Mesodermal cell (in vitro differentiated cells): Measurements from ENCODE around the gene ZNF830. TPM values are rescaled to one million over a fixed set of nuclear protein-coding genes. Genes with fewer than 3 reads are reported as not detected.
"Not testable (repeated sequence)": the region's sequence is repeated elsewhere in the genome, so short reads cannot be mapped to it uniquely, and the experiment has no call there.

Experiments used
- H3K27ac ChIP-seq: 2 replicates; pipeline ENCODE4 v1.7.0; 2013; ENCODE audit warnings: mild to moderate bottlenecking, low read depth, low read length, moderate library complexity; ENCODE audit not compliant: severe bottlenecking
- H3K36me3 ChIP-seq: 2 replicates; pipeline ENCODE4 v1.7.1; 2013; ENCODE audit warnings: mild to moderate bottlenecking, low read length, moderate library complexity; ENCODE audit not compliant: control insufficient read depth, insufficient read depth
- H3K4me1 ChIP-seq: one replicate; pipeline ENCODE4 v1.7.1; 2013; ENCODE audit warnings: mild to moderate bottlenecking, low read length; ENCODE audit not compliant: insufficient read depth, control insufficient read depth, poor library complexity, severe bottlenecking
- H3K4me3 ChIP-seq: 2 replicates; pipeline ENCODE4 v1.7.0; 2013; ENCODE audit warnings: low read length, control low read depth, mild to moderate bottlenecking; ENCODE audit not compliant: insufficient read depth, poor library complexity, severe bottlenecking; ENCODE audit errors: extremely low read depth
- H3K9me3 ChIP-seq: 2 replicates; pipeline ENCODE4 v1.7.1; 2013; ENCODE audit warnings: mild to moderate bottlenecking, low read length, moderate library complexity; ENCODE audit not compliant: control insufficient read depth
- WGBS, 2 experiments: methylation state at CpG; one replicate each; pipeline ENCODE4 v1.1.5; 2013; ENCODE audit warnings: missing lambda C conversion rate in 2 of 2; ENCODE audit not compliant: insufficient coverage in 2 of 2; 5-methylcytosine and 5-hydroxymethylcytosine counted together
- polyA plus RNA-seq, 2 experiments: library from polyadenylated mRNA; stranded (reverse); fragments of 50-300 nt; gene quantifications; one replicate each; pipeline ENCODE4 v1.2.3, GENCODE V29; 2013

The ZNF830 gene, protein sequence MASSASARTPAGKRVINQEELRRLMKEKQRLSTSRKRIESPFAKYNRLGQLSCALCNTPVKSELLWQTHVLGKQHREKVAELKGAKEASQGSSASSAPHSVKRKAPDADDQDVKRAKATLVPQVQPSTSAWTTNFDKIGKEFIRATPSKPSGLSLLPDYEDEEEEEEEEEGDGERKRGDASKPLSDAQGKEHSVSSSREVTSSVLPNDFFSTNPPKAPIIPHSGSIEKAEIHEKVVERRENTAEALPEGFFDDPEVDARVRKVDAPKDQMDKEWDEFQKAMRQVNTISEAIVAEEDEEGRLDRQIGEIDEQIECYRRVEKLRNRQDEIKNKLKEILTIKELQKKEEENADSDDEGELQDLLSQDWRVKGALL
- polyA plus RNA-seq (2013, experiment 1 of 2), result 9.5 TPM
- polyA plus RNA-seq (2013, experiment 2 of 2), result 9.6 TPM

DNA sequence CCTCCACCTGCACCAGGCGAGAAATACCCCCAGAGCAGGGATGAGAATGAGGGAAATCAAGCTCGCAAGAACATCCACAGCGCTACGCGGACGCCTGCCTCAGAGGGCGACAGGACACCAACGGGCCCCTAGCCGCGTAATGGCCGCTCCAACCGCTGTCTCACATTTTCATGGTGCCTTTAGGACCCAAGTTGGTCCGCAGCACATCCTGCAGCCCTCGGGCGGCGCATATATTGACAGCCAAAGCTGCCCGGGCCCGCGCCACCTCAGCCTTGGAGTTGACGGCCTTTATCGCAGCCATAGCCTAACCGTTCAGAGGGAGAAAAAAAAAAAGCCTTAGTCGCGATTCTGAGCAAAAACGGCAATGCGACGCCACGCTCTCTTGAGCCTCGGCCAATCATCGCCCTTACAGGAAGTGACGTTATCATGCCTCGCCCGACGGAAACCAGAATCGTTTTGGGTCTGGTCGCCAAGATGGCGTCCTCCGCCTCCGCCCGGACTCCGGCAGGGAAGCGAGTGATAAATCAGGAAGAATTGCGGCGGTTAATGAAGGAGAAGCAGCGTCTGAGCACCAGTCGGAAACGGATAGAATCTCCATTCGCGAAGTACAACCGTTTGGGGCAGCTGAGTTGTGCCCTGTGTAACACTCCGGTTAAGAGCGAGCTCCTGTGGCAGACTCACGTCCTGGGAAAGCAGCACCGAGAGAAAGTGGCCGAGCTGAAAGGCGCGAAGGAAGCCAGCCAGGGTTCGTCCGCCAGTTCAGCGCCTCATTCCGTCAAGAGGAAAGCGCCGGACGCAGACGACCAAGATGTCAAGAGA is at the start of gene ZNF830, which contains the start of gene CCT6B:
TSS of gene ZNF830 (plus strand) at position 448 of the 819 bp plus-strand sequence. CDS start at position 475, 27 bp downstream.
TSS of gene CCT6B (minus strand) at position 368 of the 819 bp plus-strand sequence. CDS start at position 301, 67 bp downstream.
- H3K27ac ChIP-seq, result peak within 1 kb of the TSS; percentile 95
- H3K4me1 ChIP-seq, result peaks cover 6% of the 10 kb centered on the region
- H3K9me3 ChIP-seq, result no peaks in the 10 kb centered on the region
- H3K4me3 ChIP-seq, result peak within 1 kb of the TSS; percentile 91
- 0% methylated on average over 57 to 59 of the region's 65 CpGs for WGBS, 2 experiments
- H3K36me3 ChIP-seq, result peaks cover 25% of the 10 kb centered on the region

DNA sequence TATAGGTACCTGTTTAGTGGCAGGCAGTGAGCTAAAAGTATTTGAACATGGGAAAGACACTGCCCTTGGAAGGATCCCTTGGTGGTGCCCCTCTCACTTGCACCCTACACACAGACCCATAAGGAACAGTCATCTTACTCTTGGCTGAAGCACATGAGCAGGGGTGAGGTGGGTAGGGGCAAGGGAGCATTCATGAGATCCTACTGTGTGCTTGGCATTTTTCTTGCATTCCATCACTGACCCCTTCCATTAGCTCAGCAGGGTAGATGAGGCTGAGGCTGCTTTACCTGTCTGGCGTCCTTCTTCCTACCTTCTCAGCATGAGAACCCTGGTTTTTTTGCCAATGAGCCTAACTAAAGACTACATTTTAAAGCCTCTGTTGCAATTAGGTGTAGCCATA is 48.3 kb upstream of the ZNF830 start:
- Histone ChIP-seq H3K9me3 (no peaks in the 10 kb centered on the region), H3K27ac (no peak overlapping the region), H3K4me1 (no peaks in the 10 kb centered on the region), H3K4me3 (no peak overlapping the region), H3K36me3 (no peaks in the 10 kb centered on the region)
- 60% methylated on average over 1 of the region's 1 CpG; no CpG with 5 or more reads in 1 of the 2 experiments for WGBS, 2 experiments

DNA sequence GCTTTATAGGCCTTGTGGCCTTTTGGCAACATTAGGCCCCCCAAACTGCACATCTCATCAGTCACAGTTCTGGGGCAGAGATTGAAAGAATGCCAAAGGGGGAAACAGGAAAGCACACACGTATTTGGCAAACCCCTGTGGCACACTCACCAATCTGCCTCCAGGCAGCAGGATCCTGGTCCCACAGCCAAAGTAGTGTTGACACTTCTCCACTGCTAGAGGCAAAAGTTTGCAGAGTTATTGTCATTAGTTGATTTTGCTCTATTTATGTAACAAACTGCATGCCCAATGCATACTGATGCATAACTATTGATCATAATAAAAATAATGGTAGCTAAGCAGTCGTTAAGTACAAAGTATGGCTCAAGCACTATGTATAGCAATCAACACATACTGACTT is 45.2 kb upstream of the ZNF830 start:
- H3K36me3 ChIP-seq, result no peaks in the 10 kb centered on the region
- H3K9me3 ChIP-seq, result no peaks in the 10 kb centered on the region
- H3K4me1 ChIP-seq, result no peaks in the 10 kb centered on the region
- no peak overlapping the region for H3K4me3 ChIP-seq
- H3K27ac ChIP-seq, result no peak overlapping the region
- no CpG with 5 or more reads among the region's 2 CpGs for WGBS, 2 experiments

DNA sequence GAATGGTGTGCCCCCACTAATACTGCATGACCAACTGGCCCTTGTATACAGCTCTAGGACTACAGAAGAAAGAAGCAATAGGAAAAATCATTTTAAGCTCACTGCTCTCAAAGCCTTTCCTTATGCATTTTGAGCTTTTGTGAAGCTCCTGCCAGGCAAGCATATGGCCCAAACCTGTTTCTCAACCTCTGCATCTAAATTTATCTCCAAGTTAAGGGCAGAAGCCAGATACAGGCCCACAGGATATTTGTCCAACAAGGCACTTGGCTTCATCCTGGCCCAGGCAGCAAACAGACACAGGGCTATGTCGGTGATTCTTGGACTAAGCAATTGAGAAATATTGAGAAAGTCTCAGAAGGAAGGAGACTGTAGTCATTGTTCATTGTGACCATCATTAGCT is 44.0 kb upstream of the ZNF830 start:
- Histone ChIP-seq H3K27ac (no peak overlapping the region), H3K4me1 (no peaks in the 10 kb centered on the region), H3K4me3 (no peak overlapping the region), H3K9me3 (no peaks in the 10 kb centered on the region), H3K36me3 (no peaks in the 10 kb centered on the region)
- 88 to 100% methylated on average over 1 of the region's 1 CpG for WGBS, 2 experiments

DNA sequence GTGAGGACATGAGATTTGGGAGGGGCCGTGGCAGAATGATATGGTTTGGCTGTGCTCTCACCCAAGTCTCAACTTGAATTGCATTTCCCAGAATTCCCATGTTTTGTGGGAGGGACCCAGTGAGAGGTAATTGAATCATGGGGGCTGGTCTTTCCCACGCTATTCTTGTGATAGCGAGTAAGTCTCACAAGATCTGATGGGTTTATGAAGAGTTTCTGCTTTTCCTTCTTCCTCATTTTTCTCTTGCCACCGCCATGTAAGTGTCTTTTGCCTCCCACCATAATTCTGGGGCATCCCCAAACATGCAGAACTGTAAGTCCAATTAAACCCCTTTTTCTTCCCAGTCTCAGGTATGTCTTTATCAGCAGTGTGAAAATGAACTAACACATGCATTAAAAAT is 40.7 kb upstream of the ZNF830 start:
- no peaks in the 10 kb centered on the region for H3K4me1 ChIP-seq
- H3K27ac ChIP-seq, result no peak overlapping the region
- no peak overlapping the region for H3K4me3 ChIP-seq
- H3K9me3 ChIP-seq, result no peaks in the 10 kb centered on the region
- 89 to 100% methylated on average over 1 to 3 of the region's 4 CpGs for WGBS, 2 experiments
- no peaks in the 10 kb centered on the region for H3K36me3 ChIP-seq

DNA sequence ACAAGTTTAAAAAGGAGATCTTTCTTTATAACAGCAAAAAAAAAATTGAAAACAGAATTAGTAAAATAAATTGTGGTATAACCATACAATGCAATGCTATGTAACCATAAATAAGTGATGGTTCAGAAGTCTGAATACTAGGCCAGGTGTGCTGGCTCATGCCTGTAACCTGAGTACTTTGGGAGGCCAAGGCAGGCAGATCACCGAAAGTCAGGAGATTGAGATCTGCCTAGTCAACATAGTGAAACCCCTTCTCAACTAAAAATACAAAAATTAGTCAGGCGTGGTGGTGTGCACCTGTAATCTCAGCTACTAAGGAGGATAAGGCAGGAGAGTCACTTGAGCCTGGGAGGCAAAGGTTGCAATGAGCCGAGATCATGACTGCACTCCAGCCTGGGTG is 34.7 kb upstream of the ZNF830 start:
- 100% methylated on average over 1 of the region's 3 CpGs; no CpG with 5 or more reads in 1 of the 2 experiments for WGBS, 2 experiments
- H3K36me3 ChIP-seq, result no peaks in the 10 kb centered on the region

DNA sequence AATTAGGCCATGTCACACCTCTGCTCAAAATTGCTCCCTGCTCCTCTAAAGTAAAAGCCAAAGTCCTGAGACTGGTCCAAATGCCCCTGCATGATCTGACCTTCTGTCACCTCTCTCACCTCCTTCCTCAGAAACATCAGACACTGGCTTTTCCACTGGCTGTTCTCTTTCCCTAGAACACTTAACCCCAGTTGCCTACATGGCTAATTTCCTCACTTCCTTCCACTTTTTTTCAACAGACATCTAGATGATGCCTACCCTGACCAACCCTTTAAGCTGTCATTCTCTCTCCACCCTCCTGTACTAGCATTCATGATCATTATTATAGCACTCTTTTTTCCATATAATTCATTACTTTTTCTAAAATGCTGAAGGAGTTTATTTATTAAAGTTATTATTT is 31.1 kb upstream of the ZNF830 start:
- Histone ChIP-seq H3K36me3 (no peaks in the 10 kb centered on the region), H3K4me3 (no peak overlapping the region), H3K9me3 (no peaks in the 10 kb centered on the region), H3K4me1 (no peaks in the 10 kb centered on the region), H3K27ac (no peak overlapping the region)

More for the DNA sequence above, 34.7 kb upstream of the ZNF830 start:
- Histone ChIP-seq H3K4me1 (no peaks in the 10 kb centered on the region), H3K9me3 (no peaks in the 10 kb centered on the region), H3K4me3 (no peak overlapping the region), H3K27ac (no peak overlapping the region)

DNA sequence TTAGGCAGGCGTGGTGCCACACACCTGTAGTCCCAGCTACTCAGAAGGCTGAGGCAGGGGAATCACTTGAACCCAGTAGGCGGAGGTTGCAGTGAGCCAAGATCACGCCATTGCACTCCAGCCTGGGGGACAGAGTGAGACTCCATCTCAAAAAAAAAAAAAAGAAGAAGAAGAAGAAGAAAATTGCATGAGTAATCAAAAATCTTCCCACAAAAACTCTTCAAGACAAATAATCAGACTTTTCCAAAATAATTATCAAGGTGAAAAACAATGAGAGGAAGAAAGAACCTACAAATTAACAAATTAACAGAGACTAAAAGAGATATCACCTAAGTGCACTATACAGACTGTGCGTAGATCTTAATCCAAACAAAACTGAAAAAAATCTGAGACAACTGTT is 10.6 kb upstream of the ZNF830 start:
- H3K27ac ChIP-seq, H3K36me3 ChIP-seq, H3K4me3 ChIP-seq, H3K9me3 ChIP-seq, H3K4me1 ChIP-seq: not testable (repeated sequence)
- WGBS, 2 experiments, result 57 to 100% methylated on average over 1 of the region's 4 CpGs

DNA sequence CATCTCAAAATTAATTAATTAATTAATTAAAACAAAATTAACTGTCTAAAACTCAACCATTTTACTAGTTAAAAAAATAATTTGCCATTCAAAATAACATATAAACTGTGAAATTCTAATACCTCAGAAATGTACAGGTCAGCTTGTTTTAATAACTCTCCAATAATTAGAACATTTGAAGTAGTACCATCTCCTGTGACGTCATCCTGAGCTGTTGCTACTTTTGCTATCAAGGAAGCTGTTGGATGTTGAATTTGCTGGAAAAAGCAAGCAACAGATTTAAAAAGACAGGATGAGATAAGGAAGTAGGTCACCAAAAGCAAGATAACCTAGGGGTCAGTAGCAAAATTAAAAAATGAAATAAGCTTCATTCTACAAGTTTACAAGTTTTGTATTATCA is 2.9 kb upstream of the ZNF830 start:
- Histone ChIP-seq H3K27ac (no peak overlapping the region), H3K4me1 (peaks cover 6% of the 10 kb centered on the region), H3K36me3 (peaks cover 5% of the 10 kb centered on the region), H3K4me3 (no peak overlapping the region), H3K9me3 (no peaks in the 10 kb centered on the region)
- WGBS, 2 experiments, result 67 to 88% methylated on average over 1 of the region's 1 CpG

DNA sequence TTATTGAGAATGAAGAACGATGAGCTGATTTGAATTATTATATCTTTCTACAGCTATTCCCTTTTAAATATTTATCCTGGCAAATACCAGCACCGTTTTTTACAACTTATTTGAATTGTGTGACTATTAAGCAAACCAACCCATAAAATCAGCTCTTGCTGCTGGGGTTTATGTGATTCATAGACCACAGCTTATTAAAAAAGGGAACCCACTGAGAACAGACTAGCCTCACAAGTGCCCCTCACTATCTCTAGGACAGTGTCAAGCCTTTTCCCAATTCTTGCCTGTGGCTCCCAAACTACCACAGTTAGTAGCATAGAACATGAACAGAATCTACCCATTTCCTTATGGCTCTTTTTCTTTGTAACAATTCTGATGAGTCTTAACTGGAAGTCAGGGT is 12.8 kb downstream of the ZNF830 start:
- Histone ChIP-seq H3K27ac (no peak overlapping the region), H3K36me3 (no peaks in the 10 kb centered on the region), H3K4me1 (peaks cover 3% of the 10 kb centered on the region), H3K4me3 (no peak overlapping the region), H3K9me3 (no peaks in the 10 kb centered on the region)
- WGBS, 2 experiments, result no CpG with 5 or more reads among the region's 2 CpGs
